Gastroesophageal sphincter (tissue), 4 donors: ENCODE data around the gene DAB1. TPM values are rescaled to one million over a fixed set of nuclear protein-coding genes. Genes with fewer than 3 reads are reported as not detected.

Source experiments
- ATAC-seq: fragments of 150-250 bp; one replicate; pipeline ENCODE4 v1.9.1; 2016; ENCODE audit warnings: mild to moderate bottlenecking, moderate library complexity
- H3K27ac ChIP-seq, 4 donors: fragments of 200-600 bp; sonication (generic) in 3 of 4; 1 replicate in 3 of 4; 2 replicates in 1 of 4; pipeline ENCODE4 v1.5.1; 2016 to 2019
- H3K27me3 ChIP-seq: fragments of 200-600 bp; sonication (generic); one replicate; pipeline ENCODE4 v1.5.1; 2019
- H3K36me3 ChIP-seq, 2 donors: fragments of 200-600 bp; sonication (generic); one replicate each; pipeline ENCODE4 v1.5.1; 2019; ENCODE audit warnings: control low read depth in 1 of 2
- H3K4me1 ChIP-seq, 3 donors: fragments of 200-600 bp; sonication (generic); 1 replicate in 2 of 3; 2 replicates in 1 of 3; pipeline ENCODE4 v1.5.1; 2016 to 2019; ENCODE audit warnings: control low read depth in 2 of 3
- H3K4me3 ChIP-seq, 2 donors: fragments of 200-600 bp; sonication (generic); one replicate each; pipeline ENCODE4 v1.5.1; 2019; ENCODE audit warnings: mild to moderate bottlenecking in 1 of 2, moderate library complexity in 1 of 2
- H3K9me3 ChIP-seq, 3 donors: fragments of 200-600 bp; sonication (generic); one replicate each; pipeline ENCODE4 v1.5.1; 2017 to 2019; ENCODE audit warnings: control low read depth in 2 of 3
- EP300 ChIP-seq: sonication (generic); formaldehyde crosslinking; IDR thresholded peaks from one replicate; pipeline ENCODE4 v1.6.1; 2017; ENCODE audit warnings: antibody characterized with exemption, mild to moderate bottlenecking
- POLR2A ChIP-seq, 2 donors: fragments of 450-650 bp; IDR thresholded peaks; one replicate each; pipeline ENCODE4 v1.6.1; 2017; ENCODE audit warnings: antibody characterized with exemption in 2 of 2, mild to moderate bottlenecking in 2 of 2, moderate library complexity in 1 of 2
- POLR2AphosphoS5 ChIP-seq: sonication (generic); formaldehyde crosslinking; IDR thresholded peaks from one replicate; pipeline ENCODE4 v1.6.1; 2017; ENCODE audit warnings: antibody characterized with exemption
- WGBS, 2 donors: methylation state at CpG; one replicate each; pipeline ENCODE4 v1.1.5; 2018; ENCODE audit warnings: low coverage in 1 of 2; 5-methylcytosine and 5-hydroxymethylcytosine counted together
- total RNA-seq, 4 donors: library from RNA; depleted of rRNA; stranded (reverse); fragments of >200 nt; gene quantifications; one replicate each; pipeline ENCODE4 v1.1.0, GENCODE V29; 2016
- TF ChIP-seq, protein P1 (sequence below), 4 experiments: fragments of 200-600 bp in 2 of 4; fragments of 450-650 bp in 2 of 4; sonication (generic) in 1 of 4; IDR thresholded peaks; one replicate each; pipeline ENCODE4 v1.5.1; 2017 to 2019; ENCODE audit warnings: antibody characterized with exemption in 4 of 4, mild to moderate bottlenecking in 2 of 4, moderate library complexity in 2 of 4

DAB1 gene
- total RNA-seq, 4 donors from 2014 or later = 0.47 to 1.6 (median 1.1) TPM

DNA sequence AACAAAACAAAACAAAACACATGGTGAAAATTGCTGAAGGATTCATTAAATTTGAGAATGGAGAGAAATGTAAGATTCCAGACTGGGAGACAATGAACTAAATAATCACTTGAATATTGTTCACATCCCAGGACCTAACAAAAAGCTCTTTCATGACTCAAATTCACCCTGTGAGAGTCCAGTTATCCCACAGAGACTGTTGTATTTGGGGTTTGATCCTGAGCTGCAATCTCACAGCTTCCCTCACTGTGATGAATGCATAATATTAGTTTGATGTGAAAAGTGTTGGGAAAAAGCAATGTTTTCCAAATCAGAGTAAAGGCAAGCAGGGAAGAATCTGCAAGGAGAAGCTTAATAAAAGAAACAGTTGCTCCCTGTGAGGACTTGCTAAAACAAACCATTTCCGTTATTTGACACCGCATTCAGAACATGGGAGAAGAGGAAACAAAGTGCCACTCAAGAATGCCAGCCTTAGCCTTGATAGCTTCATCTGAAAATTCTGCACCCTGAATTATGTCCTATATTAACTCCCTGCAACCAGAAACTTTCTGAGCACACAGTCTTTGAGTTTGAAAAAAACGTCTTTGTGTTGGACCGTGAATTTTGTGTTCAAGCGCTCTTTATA, 208.8 kb downstream of the DAB1 start:
- 61 to 69% methylated on average over 5 of the region's 5 CpGs for WGBS, 2 donors
- H3K4me1 ChIP-seq = no peaks in the 10 kb centered on the region
- TF ChIP-seq, protein P1, sequence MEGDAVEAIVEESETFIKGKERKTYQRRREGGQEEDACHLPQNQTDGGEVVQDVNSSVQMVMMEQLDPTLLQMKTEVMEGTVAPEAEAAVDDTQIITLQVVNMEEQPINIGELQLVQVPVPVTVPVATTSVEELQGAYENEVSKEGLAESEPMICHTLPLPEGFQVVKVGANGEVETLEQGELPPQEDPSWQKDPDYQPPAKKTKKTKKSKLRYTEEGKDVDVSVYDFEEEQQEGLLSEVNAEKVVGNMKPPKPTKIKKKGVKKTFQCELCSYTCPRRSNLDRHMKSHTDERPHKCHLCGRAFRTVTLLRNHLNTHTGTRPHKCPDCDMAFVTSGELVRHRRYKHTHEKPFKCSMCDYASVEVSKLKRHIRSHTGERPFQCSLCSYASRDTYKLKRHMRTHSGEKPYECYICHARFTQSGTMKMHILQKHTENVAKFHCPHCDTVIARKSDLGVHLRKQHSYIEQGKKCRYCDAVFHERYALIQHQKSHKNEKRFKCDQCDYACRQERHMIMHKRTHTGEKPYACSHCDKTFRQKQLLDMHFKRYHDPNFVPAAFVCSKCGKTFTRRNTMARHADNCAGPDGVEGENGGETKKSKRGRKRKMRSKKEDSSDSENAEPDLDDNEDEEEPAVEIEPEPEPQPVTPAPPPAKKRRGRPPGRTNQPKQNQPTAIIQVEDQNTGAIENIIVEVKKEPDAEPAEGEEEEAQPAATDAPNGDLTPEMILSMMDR (IDR thresholded peaks at IDR 0.05) = no peak
- H3K4me3 ChIP-seq = no peak overlapping the region
- no peak for ATAC-seq
- no peaks in the 10 kb centered on the region for H3K9me3 ChIP-seq
- no peaks in the 10 kb centered on the region for H3K27me3 ChIP-seq
- no peak overlapping the region for H3K27ac ChIP-seq
- H3K36me3 ChIP-seq = no peaks in the 10 kb centered on the region

DNA sequence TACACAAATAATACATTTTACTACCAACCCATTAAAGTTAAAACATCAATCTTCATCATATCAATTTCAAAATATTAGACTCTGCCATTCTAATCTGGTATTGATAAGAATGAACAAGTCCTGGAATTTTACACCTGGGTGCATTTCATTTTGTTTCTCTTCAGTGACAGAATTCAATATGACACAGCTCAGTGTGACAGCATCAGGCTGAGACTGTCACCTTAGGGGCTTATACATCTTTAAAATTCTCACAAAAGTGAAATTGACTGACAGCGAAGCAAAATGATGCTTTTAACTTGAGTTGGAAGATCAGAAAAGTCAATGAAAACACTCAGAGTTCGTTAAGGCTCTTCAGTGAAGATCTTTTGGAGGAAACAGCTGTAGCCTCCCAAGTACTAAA, 213.0 kb downstream of the DAB1 start:
- no peak overlapping the region for H3K27ac ChIP-seq
- 72 to 100% methylated on average over 1 to 2 of the region's 2 CpGs for WGBS, 2 donors

DNA sequence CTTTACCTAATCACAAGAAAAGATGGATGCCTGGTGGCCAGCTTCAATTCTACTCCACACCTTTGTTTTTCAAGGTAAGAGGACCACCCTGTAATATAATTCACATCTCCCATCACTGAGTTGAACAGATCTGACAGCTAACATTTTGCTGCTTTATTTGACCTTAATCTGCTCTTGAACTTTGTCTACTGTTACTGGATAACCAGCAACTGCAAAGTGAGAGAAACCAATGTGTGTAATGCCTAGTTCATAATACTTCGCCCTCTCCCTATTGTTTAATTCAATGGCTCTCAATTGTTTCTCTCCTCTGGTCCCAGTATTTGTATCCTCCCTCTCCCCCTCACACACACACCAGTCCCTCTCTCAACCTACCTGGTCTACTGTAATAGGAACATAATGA, 214.4 kb downstream of the DAB1 start:
- no peaks in the 10 kb centered on the region for H3K4me1 ChIP-seq
- WGBS, 2 donors = 100% methylated on average over 1 of the region's 1 CpG
- no peaks in the 10 kb centered on the region for H3K27me3 ChIP-seq
- H3K27ac ChIP-seq = no peak overlapping the region
- H3K36me3 ChIP-seq = no peaks in the 10 kb centered on the region
- H3K9me3 ChIP-seq = no peaks in the 10 kb centered on the region
- no peak for TF ChIP-seq EP300
- TF ChIP-seq, protein P1 (IDR thresholded peaks at IDR 0.05) = no peak
- no peak for TF ChIP-seq POLR2AphosphoS5
- TF ChIP-seq POLR2A (IDR thresholded peaks at IDR 0.05) = no peak
- no peak overlapping the region for H3K4me3 ChIP-seq
- no peak for ATAC-seq

More for the DNA sequence above, 213.0 kb downstream of the DAB1 start:
- Histone ChIP-seq H3K4me3 (no peak overlapping the region), H3K36me3 (no peaks in the 10 kb centered on the region), H3K9me3 (no peaks in the 10 kb centered on the region), H3K27me3 (no peaks in the 10 kb centered on the region), H3K4me1 (no peaks in the 10 kb centered on the region)
- ATAC-seq = no peak
- TF ChIP-seq, protein P1 (IDR thresholded peaks at IDR 0.05) = no peak
- TF ChIP-seq POLR2AphosphoS5 (no peak), EP300 (no peak), POLR2A (IDR thresholded peaks at IDR 0.05) (no peak)

DNA sequence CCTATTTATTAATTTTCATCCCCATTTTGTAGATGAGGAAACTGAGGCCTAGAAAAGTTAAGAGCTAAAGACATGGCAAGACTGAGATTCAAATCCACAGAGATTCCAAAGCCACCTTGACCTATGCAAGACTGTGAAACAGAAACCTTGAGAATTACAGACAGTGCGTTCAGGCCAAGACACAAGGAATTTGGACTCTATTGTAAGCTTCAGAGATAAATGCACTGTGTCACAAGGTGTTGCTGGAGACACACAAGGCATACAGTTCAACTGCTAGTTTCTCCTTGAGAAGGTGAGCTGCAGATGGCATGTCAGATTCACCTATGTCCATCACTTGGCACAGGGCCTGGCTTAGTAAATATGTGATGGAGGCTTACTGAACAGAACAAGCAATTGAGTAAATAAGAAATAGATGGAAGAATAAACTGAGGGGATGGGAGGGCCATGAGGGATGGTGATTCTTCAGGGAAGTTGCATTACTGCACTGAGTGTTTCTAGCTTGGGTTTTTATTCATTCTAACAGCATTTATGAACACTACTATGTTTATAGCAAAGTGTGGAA, 215.0 kb downstream of the DAB1 start:
- ATAC-seq = no peak
- Histone ChIP-seq H3K27ac (no peak overlapping the region), H3K4me1 (no peaks in the 10 kb centered on the region), H3K27me3 (no peaks in the 10 kb centered on the region), H3K9me3 (no peaks in the 10 kb centered on the region), H3K36me3 (no peaks in the 10 kb centered on the region), H3K4me3 (no peak overlapping the region)
- 75 to 80% methylated on average over 1 of the region's 1 CpG for WGBS, 2 donors
- TF ChIP-seq EP300 = no peak
- TF ChIP-seq, protein P1 (IDR thresholded peaks at IDR 0.05) = no peak
- no peak for TF ChIP-seq POLR2AphosphoS5
- no peak for TF ChIP-seq POLR2A (IDR thresholded peaks at IDR 0.05)

DNA sequence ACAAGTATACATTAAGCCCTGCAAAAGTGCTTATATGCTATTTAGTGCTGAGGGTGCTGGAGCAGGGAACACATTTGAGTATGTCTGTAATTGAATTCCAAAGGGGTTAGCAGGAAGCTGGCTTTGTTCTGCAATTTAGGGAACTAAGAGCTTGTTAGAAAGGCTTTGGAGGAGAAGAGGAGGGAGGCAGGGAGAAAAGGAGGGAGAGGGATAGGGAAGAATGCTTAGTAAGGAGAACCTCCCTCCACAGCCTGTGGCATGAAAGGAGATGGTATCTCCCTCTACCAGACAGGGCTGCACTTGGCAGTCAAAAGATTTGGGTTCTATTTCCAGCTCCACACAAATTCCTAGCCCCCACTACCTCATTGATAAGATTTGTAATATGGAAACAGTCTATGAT, 217.8 kb downstream of the DAB1 start:
- no peaks in the 10 kb centered on the region for H3K9me3 ChIP-seq
- ATAC-seq = no peak
- TF ChIP-seq POLR2A (IDR thresholded peaks at IDR 0.05) (no peak), EP300 (no peak), POLR2AphosphoS5 (no peak)
- TF ChIP-seq, protein P1 (IDR thresholded peaks at IDR 0.05) = no peak

More for the DNA sequence above, 217.8 kb downstream of the DAB1 start:
- no peaks in the 10 kb centered on the region for H3K36me3 ChIP-seq
- no peak overlapping the region for H3K27ac ChIP-seq
- no peak overlapping the region for H3K4me3 ChIP-seq
- H3K27me3 ChIP-seq = no peaks in the 10 kb centered on the region
- no peaks in the 10 kb centered on the region for H3K4me1 ChIP-seq
